ENCODE measurements around the gene MLLT11.

Gene MLLT11

DNA sequence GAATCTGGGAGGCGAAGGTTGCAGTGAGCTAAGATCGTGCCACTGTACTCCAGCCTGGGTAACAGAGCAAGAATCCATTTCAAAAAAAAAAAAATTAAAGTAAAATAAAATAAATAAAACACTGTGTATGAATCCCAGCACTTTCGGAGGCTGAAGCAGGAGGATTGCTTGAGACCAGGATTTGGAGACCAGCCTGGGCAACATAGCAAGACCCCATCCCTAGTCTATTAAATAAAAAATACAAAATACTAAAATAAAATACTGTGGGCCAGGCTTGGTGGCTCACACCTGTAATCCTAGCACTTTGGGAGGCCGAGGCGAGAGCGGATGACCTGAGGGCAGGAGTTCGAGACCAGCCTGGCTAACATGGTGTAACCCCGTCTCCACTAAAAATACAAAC is 28.0 kb upstream of the MLLT11 start:
- H3K4me3 ChIP-seq (ENCODE audit: low read length), result no peak overlapping the region
- DNase-seq (ENCODE audit: low read depth), result no peak
- TF ChIP-seq, protein P1, sequence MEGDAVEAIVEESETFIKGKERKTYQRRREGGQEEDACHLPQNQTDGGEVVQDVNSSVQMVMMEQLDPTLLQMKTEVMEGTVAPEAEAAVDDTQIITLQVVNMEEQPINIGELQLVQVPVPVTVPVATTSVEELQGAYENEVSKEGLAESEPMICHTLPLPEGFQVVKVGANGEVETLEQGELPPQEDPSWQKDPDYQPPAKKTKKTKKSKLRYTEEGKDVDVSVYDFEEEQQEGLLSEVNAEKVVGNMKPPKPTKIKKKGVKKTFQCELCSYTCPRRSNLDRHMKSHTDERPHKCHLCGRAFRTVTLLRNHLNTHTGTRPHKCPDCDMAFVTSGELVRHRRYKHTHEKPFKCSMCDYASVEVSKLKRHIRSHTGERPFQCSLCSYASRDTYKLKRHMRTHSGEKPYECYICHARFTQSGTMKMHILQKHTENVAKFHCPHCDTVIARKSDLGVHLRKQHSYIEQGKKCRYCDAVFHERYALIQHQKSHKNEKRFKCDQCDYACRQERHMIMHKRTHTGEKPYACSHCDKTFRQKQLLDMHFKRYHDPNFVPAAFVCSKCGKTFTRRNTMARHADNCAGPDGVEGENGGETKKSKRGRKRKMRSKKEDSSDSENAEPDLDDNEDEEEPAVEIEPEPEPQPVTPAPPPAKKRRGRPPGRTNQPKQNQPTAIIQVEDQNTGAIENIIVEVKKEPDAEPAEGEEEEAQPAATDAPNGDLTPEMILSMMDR (IDR thresholded peaks at IDR 0.05; ENCODE audit: insufficient read depth, low read depth, low read length, missing control alignments), result no peak

DNA sequence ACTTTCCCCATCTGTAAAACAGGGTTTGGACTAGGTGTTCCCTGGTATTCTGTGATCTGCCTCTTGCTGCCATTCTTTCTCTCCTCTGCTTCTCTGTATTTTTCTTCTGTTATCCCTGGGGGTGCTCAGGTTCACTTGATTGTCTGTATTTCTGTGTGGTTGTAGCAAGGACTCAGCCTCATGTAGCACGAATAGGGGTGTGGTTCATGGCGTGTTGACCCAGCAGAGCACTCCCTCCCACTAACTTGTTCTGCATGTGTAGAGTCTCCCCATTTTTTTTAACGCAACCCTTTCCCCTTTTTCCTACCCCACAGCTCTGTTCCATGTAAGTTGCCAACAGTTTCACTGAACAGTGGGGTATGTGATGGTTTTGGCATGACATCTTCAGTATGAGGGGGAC is 25.0 kb upstream of the MLLT11 start:
- H3K4me3 ChIP-seq (ENCODE audit: low read length), result no peak overlapping the region
- no peak for DNase-seq (ENCODE audit: low read depth)
- TF ChIP-seq, protein P1 (IDR thresholded peaks at IDR 0.05; ENCODE audit: insufficient read depth, low read depth, low read length, missing control alignments), result no peak

DNA sequence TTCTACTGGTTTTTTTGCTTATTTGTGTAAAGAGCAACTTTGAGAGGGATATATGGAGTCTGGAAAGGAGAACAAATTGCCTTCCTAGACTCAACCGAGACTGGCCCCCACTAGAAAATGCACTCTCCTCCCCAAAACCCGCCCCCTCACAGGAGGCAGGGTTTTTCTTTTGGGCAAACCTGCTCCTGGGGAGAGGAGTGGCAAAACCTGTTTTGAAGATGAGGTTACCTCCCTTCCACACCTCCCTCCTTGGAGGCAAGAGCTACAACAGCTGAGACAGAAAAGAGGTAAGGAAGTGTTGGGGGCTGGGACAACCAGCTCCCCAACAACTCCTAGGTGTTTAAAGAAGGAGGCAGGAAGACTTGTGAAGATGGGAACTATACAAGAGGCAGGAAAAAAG is 23.8 kb upstream of the MLLT11 start, which contains the start of gene BNIPL:
BNIPL (plus strand) TSS at position 231 of the 400 bp plus-strand sequence; CDS start at position 371, 140 bp downstream.
- peak; percentile 73 for DNase-seq (ENCODE audit: low read depth)
- TF ChIP-seq, protein P1 (IDR thresholded peaks at IDR 0.05; ENCODE audit: insufficient read depth, low read depth, low read length, missing control alignments), result no peak
- peak within 1 kb of the TSS; percentile 49 for H3K4me3 ChIP-seq (ENCODE audit: low read length)

DNA sequence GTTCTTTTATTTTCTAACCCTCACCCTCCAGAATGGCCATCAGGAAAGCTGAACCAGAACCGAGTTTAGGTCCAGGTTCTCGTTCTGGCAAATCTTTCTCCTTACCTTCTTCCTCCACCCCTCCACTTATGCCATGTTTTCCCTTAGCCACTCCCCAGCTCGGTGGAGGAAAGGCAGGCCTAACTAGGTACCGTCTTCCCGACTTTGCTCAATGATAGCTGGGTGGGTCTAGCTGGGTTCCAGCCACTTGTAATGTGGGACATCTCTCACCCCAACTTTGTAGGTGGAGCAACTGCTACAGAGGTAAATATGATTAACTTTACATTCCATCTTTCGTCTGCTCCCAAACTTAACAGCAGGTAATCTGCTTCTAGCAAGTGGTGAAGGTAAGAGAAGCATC is 23.2 kb upstream of the MLLT11 start:
- H3K4me3 ChIP-seq (ENCODE audit: low read length), result peak overlapping the region; percentile 49
- TF ChIP-seq, protein P1 (IDR thresholded peaks at IDR 0.05; ENCODE audit: insufficient read depth, low read depth, low read length, missing control alignments), result no peak
- no peak for DNase-seq (ENCODE audit: low read depth)

DNA sequence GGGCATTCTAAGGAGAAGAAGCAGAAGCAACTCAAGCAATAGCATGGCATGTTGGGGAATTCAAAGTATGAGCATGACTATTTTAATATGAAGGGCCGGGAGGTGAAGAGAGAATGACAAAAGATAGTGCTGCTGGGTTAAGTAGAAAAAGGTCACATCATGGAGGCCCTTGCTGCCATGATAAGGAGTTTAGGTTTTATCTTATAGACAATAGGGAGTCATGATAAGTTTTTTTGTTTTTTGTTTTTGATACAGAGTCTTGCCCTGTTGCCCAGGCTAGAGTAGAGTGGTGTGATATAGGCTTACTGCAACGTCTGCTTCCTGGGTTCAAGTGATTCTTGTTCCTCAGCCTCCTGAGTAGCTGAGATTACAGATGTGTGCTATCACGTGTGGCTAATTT is 20.7 kb upstream of the MLLT11 start:
- no peak overlapping the region for H3K4me3 ChIP-seq (ENCODE audit: low read length)
- no peak for DNase-seq (ENCODE audit: low read depth)
- TF ChIP-seq, protein P1 (IDR thresholded peaks at IDR 0.05; ENCODE audit: insufficient read depth, low read depth, low read length, missing control alignments), result no peak

DNA sequence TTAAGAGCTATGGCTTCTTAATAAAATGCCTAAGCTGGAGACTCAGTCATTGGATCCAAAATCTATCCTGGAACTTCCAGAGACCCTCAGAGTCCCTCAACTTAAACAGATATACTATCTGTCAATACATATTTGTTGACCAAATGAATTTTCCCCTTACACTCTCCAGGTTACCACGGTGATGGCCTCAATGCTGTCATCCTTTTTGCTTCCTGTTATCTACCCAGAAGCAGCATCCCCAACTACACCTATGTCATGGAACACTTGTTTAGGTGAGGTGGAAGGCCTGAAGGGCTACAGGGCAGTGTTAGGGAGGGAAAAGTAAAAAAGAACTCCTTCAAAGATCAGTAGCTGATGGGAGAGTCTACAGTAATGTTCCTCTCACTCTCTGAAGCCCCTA is 17.0 kb upstream of the MLLT11 start:
- TF ChIP-seq, protein P1 (IDR thresholded peaks at IDR 0.05; ENCODE audit: insufficient read depth, low read depth, low read length, missing control alignments), result no peak
- no peak for DNase-seq (ENCODE audit: low read depth)
- H3K4me3 ChIP-seq (ENCODE audit: low read length), result no peak overlapping the region

DNA sequence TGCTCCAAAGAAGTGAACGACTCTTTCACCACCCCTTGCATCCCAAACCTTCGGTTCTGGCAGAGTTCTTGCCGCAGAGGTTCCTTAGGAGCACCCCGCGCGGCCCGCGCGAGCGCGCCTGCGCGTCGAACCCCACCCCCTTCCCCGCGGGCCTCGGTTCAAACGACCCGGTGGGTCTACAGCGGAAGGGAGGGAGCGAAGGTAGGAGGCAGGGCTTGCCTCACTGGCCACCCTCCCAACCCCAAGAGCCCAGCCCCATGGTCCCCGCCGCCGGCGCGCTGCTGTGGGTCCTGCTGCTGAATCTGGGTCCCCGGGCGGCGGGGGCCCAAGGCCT is 12.6 kb upstream of the MLLT11 start, which contains the start of gene C1orf56:
C1orf56 (plus strand) TSS at position 161 of the 334 bp plus-strand sequence; CDS start at position 258, 97 bp downstream.
- H3K4me3 ChIP-seq (ENCODE audit: low read length), result peak within 1 kb of the TSS; percentile 60
- TF ChIP-seq, protein P1 (IDR thresholded peaks at IDR 0.05; ENCODE audit: insufficient read depth, low read depth, low read length, missing control alignments), result no peak
- peak; percentile 40 for DNase-seq (ENCODE audit: low read depth)
